Natural killer cell (primary cell): Measurements from ENCODE around the gene HES5. TPM values are rescaled to one million over a fixed set of nuclear protein-coding genes. Genes with fewer than 3 reads are reported as not detected.

Source experiments
- ATAC-seq, 3 donors: fragments of 150-1000 bp in 2 of 3; fragments of 200-7000 bp in 1 of 3; cut with Tn5 transposase; 1 replicate in 1 of 3; 2 replicates in 2 of 3; pipeline ENCODE4 v1.10.0; 2021; ENCODE audit warnings: mild to moderate bottlenecking in 2 of 3, moderate library complexity in 2 of 3
- DNase-seq, 2 donors: peaks; one replicate each; pipeline versions ENCODE4 v3.0.0 to v3.0.0-alpha.2; 2013 to 2021; ENCODE audit warnings: mixed read lengths in 1 of 2
- H3K27ac ChIP-seq: one replicate; pipeline ENCODE4 v1.5.1; 2013; ENCODE audit warnings: mild to moderate bottlenecking, low read length
- H3K27me3 ChIP-seq: one replicate; pipeline ENCODE4 v1.6.1; 2013; ENCODE audit warnings: low read length; ENCODE audit not compliant: control insufficient read depth, insufficient read depth
- H3K36me3 ChIP-seq: one replicate; pipeline ENCODE4 v1.6.1; 2013; ENCODE audit warnings: low read length; ENCODE audit not compliant: control insufficient read depth, insufficient read depth
- H3K4me1 ChIP-seq: one replicate; pipeline ENCODE4 v1.6.1; 2013; ENCODE audit warnings: low read length; ENCODE audit not compliant: control insufficient read depth, insufficient read depth
- H3K4me3 ChIP-seq: one replicate; pipeline ENCODE4 v1.5.1; 2013; ENCODE audit warnings: low read length
- H3K9me3 ChIP-seq: one replicate; pipeline ENCODE4 v1.6.1; 2013; ENCODE audit warnings: low read length; ENCODE audit not compliant: control insufficient read depth, insufficient read depth
- H3K27ac Mint-ChIP-seq, 2 donors: one replicate each; pipeline ENCODE4 v1.8.0; 2022; ENCODE audit warnings: mild to moderate bottlenecking in 2 of 2, mixed read lengths in 2 of 2, moderate library complexity in 1 of 2
- H3K27me3 Mint-ChIP-seq, 2 donors: one replicate each; pipeline ENCODE4 v1.8.0; 2022; ENCODE audit warnings: low read depth in 2 of 2, mixed read lengths in 2 of 2
- H3K36me3 Mint-ChIP-seq: one replicate; pipeline ENCODE4 v1.8.0; 2022; ENCODE audit warnings: mixed read lengths
- H3K4me1 Mint-ChIP-seq, 2 donors: one replicate each; pipeline ENCODE4 v1.8.0; 2022; ENCODE audit warnings: mixed read lengths in 2 of 2
- H3K4me3 Mint-ChIP-seq: one replicate; pipeline ENCODE4 v1.8.0; 2022; ENCODE audit warnings: mild to moderate bottlenecking, moderate library complexity, mixed read lengths
- H3K9me3 Mint-ChIP-seq, 2 donors: one replicate each; pipeline ENCODE4 v1.8.0; 2022; ENCODE audit warnings: mixed read lengths in 2 of 2
- WGBS: methylation state at CpG from one replicate; pipeline ENCODE4 v1.1.7; 2013; ENCODE audit warnings: missing lambda C conversion rate; ENCODE audit not compliant: insufficient coverage; 5-methylcytosine and 5-hydroxymethylcytosine counted together
- intact Hi-C: fragments of 100-400 bp; cut with micrococcal nuclease; formaldehyde crosslinking; loops from one replicate; pipeline ENCODE4 v1.14.2; 2022
- total RNA-seq, 4 donors: library from RNA; stranded (reverse); fragments of 120-200 nt in 1 of 4; gene quantifications; one replicate each; pipeline versions ENCODE4 v1.2.3 to v1.2.4, GENCODE V29; 2013 to 2022
- TF ChIP-seq, protein P1 (sequence below): fragments of 200-600 bp; IDR thresholded peaks from one replicate; pipeline ENCODE4 v1.8.0; 2022; ENCODE audit warnings: antibody characterized with exemption

The HES5 gene
- total RNA-seq, 3 donors from 2014 or later (not counting 1 experiment from before 2014, with no cell fraction given) = not detected

DNA sequence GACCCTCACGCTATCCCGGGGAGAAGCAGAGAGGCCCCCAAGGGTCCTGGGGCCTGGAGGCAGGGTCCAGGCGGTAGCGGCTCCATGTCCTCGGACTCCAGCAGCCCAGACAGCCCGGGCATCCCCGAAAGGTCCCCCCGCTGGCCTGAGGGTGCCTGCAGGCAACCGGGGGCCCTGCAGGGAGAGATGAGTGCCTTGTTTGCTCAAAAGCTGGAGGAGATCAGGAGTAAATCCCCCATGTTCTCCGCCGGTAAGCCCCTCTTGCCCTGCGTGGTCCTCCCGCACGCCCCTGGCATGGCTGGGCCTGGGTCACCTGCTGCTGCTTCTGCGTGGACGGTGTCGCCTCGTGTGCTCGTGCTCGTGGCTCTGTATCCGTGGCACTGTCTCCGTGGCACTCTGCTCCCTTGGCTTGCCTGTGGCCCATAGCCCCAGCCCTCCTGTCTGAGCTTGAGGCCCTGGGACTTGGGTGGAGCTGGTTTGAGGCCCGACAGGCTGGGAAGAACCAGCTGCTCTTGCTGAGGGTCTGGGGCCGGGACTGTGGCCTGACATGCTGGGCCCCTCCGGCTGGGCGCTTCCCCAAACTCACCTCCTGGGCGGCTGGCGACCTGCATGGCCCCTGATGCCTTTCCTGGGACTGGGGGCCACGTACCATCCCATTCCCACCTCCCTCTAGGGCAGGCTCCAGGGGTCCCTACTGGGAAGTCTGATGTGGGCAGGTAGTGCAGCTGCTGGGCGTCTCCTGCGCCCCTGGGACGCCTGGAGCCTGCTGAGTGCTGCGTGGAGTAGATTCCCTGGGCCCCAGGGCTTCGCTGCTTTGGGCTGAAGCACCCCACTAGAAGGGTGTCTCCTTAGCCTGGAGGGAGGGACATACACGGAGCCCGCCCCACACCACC, 27.2 kb downstream of the HES5 start:
- TF ChIP-seq, protein P1, sequence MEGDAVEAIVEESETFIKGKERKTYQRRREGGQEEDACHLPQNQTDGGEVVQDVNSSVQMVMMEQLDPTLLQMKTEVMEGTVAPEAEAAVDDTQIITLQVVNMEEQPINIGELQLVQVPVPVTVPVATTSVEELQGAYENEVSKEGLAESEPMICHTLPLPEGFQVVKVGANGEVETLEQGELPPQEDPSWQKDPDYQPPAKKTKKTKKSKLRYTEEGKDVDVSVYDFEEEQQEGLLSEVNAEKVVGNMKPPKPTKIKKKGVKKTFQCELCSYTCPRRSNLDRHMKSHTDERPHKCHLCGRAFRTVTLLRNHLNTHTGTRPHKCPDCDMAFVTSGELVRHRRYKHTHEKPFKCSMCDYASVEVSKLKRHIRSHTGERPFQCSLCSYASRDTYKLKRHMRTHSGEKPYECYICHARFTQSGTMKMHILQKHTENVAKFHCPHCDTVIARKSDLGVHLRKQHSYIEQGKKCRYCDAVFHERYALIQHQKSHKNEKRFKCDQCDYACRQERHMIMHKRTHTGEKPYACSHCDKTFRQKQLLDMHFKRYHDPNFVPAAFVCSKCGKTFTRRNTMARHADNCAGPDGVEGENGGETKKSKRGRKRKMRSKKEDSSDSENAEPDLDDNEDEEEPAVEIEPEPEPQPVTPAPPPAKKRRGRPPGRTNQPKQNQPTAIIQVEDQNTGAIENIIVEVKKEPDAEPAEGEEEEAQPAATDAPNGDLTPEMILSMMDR = no peak
- intact Hi-C loops = no loop called here
- no peak overlapping the region for H3K4me3 Mint-ChIP-seq
- H3K27me3 Mint-ChIP-seq = no peaks in the 10 kb centered on the region
- H3K4me1 ChIP-seq = peaks cover 44% of the 10 kb centered on the region
- DNase-seq (no peak), ATAC-seq (no peak)
- H3K4me1 Mint-ChIP-seq = peaks cover 7 to 29% of the 10 kb centered on the region in 2 donors
- 91% methylated on average over 36 of the region's 36 CpGs for WGBS
- H3K27me3 ChIP-seq = no peaks in the 10 kb centered on the region
- no peak overlapping the region for H3K27ac ChIP-seq
- H3K9me3 Mint-ChIP-seq = no peaks in the 10 kb centered on the region
- H3K27ac Mint-ChIP-seq = no peak overlapping the region
- H3K4me3 ChIP-seq = no peak overlapping the region
- no peaks in the 10 kb centered on the region for H3K9me3 ChIP-seq
- peaks cover 3% of the 10 kb centered on the region for H3K36me3 ChIP-seq
- no peaks in the 10 kb centered on the region for H3K36me3 Mint-ChIP-seq

DNA sequence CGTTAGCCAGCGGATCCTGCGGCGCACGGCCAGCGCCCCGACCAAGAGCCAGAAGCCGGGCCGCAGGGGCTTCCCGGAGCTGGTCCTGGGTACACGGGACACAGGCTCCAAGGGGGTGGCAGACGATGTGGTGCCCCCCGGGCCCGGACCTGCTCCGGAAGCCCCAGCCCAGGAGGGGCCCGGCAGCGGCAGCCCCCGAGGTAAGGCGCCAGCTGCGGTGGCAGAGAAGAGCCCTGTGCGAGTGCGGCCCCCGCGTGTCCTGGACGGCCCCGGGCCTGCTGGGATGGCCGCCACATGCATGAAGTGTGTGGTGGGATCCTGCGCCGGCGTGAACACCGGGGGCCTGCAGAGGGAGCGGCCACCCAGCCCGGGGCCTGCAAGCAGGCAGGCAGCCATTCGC, 27.9 kb downstream of the HES5 start:
- Histone ChIP-seq H3K9me3 (no peaks in the 10 kb centered on the region), H3K36me3 (no peaks in the 10 kb centered on the region), H3K4me3 (no peak overlapping the region), H3K27me3 (no peaks in the 10 kb centered on the region), H3K4me1 (peaks cover 51% of the 10 kb centered on the region), H3K27ac (no peak overlapping the region)
- no peak for ATAC-seq
- no peaks in the 10 kb centered on the region for H3K9me3 Mint-ChIP-seq
- no peak overlapping the region for H3K4me3 Mint-ChIP-seq
- TF ChIP-seq, protein P1 = no peak
- peaks cover 7 to 29% of the 10 kb centered on the region in 2 donors for H3K4me1 Mint-ChIP-seq
- H3K27ac Mint-ChIP-seq = no peak overlapping the region
- no peak for DNase-seq
- H3K27me3 Mint-ChIP-seq = no peaks in the 10 kb centered on the region
- 93% methylated on average over 34 of the region's 34 CpGs for WGBS
- H3K36me3 Mint-ChIP-seq = no peaks in the 10 kb centered on the region
- intact Hi-C loops = no loop called here

DNA sequence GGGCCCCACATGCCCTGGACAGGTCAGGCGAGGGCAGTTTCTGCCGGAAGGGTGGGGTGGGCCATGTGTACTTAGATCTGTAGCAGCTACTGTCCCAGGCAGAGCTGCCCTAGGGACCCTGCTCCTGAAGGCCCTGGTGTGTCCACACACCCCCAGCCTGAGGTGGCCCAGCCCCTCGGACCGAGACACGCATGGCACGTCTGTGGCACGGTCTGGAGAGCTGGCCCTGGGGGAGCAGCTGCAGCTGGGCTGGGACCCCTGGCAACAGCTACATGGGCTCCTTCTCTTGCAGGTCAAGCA, 28.3 kb downstream of the HES5 start:
- Mint-ChIP-seq H3K4me1 (peaks cover 9 to 32% of the 10 kb centered on the region in 2 donors), H3K27me3 (no peaks in the 10 kb centered on the region), H3K36me3 (no peaks in the 10 kb centered on the region), H3K9me3 (no peaks in the 10 kb centered on the region), H3K27ac (no peak overlapping the region), H3K4me3 (no peak overlapping the region)
- Histone ChIP-seq H3K9me3 (no peaks in the 10 kb centered on the region), H3K36me3 (no peaks in the 10 kb centered on the region), H3K27me3 (no peaks in the 10 kb centered on the region), H3K4me3 (no peak overlapping the region), H3K27ac (no peak overlapping the region), H3K4me1 (peaks cover 55% of the 10 kb centered on the region)
- ATAC-seq (no peak), DNase-seq (no peak)
- TF ChIP-seq, protein P1 = no peak
- WGBS = 87% methylated on average over 7 of the region's 7 CpGs
- intact Hi-C loops = no loop called here
